Neural cell (in vitro differentiated cells): Measurements from ENCODE around the gene OSCAR. TPM values are rescaled to one million over a fixed set of nuclear protein-coding genes. Genes with fewer than 3 reads are reported as not detected.
"Not testable (repeated sequence)": the region's sequence is repeated elsewhere in the genome, so short reads cannot be mapped to it uniquely, and the experiment has no call there.

Experiments used
- H2AFZ ChIP-seq: fragments of 200-600, 300-800 bp; sonication (generic), shearing (Covaris generic); 2 replicates; pipeline ENCODE4 v1.6.0; 2014; ENCODE audit warnings: low read depth, mild to moderate bottlenecking, antibody characterized with exemption, low read length, moderate library complexity
- H3F3A ChIP-seq: fragments of 200-600 bp; shearing (Covaris generic); 2 replicates; pipeline ENCODE4 v1.6.1; 2016; ENCODE audit warnings: mild to moderate bottlenecking, moderate library complexity, mixed read lengths, antibody characterized with exemption, low read length; ENCODE audit not compliant: insufficient read depth, poor library complexity, severe bottlenecking
- H3K27ac ChIP-seq: fragments of 200-600, 300-800 bp; sonication (generic), shearing (Covaris generic); 2 replicates; pipeline ENCODE4 v1.5.1; 2014; ENCODE audit warnings: mild to moderate bottlenecking, low read length, moderate library complexity
- H3K27me3 ChIP-seq: fragments of 300-800, 200-600 bp; sonication (generic), shearing (Covaris generic); 2 replicates; pipeline ENCODE4 v1.6.0; 2014; ENCODE audit warnings: mild to moderate bottlenecking, low read depth, low read length, moderate library complexity; ENCODE audit not compliant: insufficient read depth
- H3K36me3 ChIP-seq: fragments of 300-800, 200-600 bp; sonication (generic), shearing (Covaris generic); 2 replicates; pipeline ENCODE4 v1.5.1; 2014; ENCODE audit warnings: mild to moderate bottlenecking, antibody characterized with exemption, low read length, moderate library complexity; ENCODE audit not compliant: insufficient read depth
- H3K4me2 ChIP-seq: fragments of 300-800, 200-600 bp; sonication (generic), shearing (Covaris generic); 2 replicates; pipeline ENCODE4 v1.6.0; 2014; ENCODE audit warnings: mild to moderate bottlenecking, low read length
- H3K4me3 ChIP-seq: fragments of 300-800, 200-600 bp; sonication (generic), shearing (Covaris generic); 2 replicates; pipeline ENCODE4 v1.5.1; 2014; ENCODE audit warnings: mild to moderate bottlenecking, low read length, moderate library complexity
- H3K79me2 ChIP-seq: fragments of 200-600 bp; shearing (Covaris generic); replicated peaks from 2 replicates; pipeline ENCODE4 v1.6.0; 2014; ENCODE audit warnings: mild to moderate bottlenecking, low read length, moderate library complexity; ENCODE audit not compliant: insufficient read depth
- H3K9ac ChIP-seq: fragments of 300-800, 200-600 bp; sonication (generic), shearing (Covaris generic); 2 replicates; pipeline ENCODE4 v1.6.1; 2016; ENCODE audit warnings: mild to moderate bottlenecking, low read length, mixed read lengths
- H3K9me2 ChIP-seq: fragments of 200-600 bp; shearing (Covaris generic); 2 replicates; pipeline ENCODE4 v1.6.1; 2016; ENCODE audit warnings: mild to moderate bottlenecking, low read length, mixed read lengths; ENCODE audit not compliant: insufficient read depth
- H3K9me3 ChIP-seq: fragments of 200-600, 300-800 bp; sonication (generic), shearing (Covaris generic); 2 replicates; pipeline ENCODE4 v1.6.1; 2016; ENCODE audit warnings: mild to moderate bottlenecking, mixed run types, low read length, moderate library complexity, mixed read lengths
- H4K20me1 ChIP-seq: fragments of 200-600 bp; shearing (Covaris generic); 2 replicates; pipeline ENCODE4 v1.6.1; 2016; ENCODE audit warnings: mild to moderate bottlenecking, mixed run types; ENCODE audit not compliant: insufficient read depth
- EP300 ChIP-seq: fragments of 450-650 bp; conservative IDR thresholded peaks from 2 replicates; pipeline ENCODE4 v1.6.1; 2014; ENCODE audit warnings: antibody characterized with exemption, mild to moderate bottlenecking, moderate library complexity; ENCODE audit not compliant: poor library complexity, severe bottlenecking
- EZH2 ChIP-seq: fragments of 200-600, 300-800 bp; shearing (Covaris generic), sonication (generic); IDR thresholded peaks from 2 replicates; pipeline ENCODE4 v1.6.1; 2014; ENCODE audit warnings: antibody characterized with exemption, low read length, borderline replicate concordance, mild to moderate bottlenecking; ENCODE audit not compliant: insufficient read depth, poor library complexity, severe bottlenecking
- MXI1 ChIP-seq: fragments of 450-650 bp; conservative IDR thresholded peaks from 2 replicates; pipeline ENCODE4 v1.6.1; 2014; ENCODE audit warnings: antibody characterized with exemption, mild to moderate bottlenecking; ENCODE audit not compliant: poor library complexity, severe bottlenecking
- POLR2AphosphoS5 ChIP-seq: IDR thresholded peaks from 2 replicates; pipeline ENCODE4 v1.6.1; 2012
- RAD21 ChIP-seq: fragments of 450-650 bp; conservative IDR thresholded peaks from 2 replicates; pipeline ENCODE4 v1.6.1; 2014; ENCODE audit warnings: antibody characterized with exemption, mild to moderate bottlenecking, moderate library complexity
- REST ChIP-seq: IDR thresholded peaks from 2 replicates; pipeline ENCODE4 v1.6.1; 2012; ENCODE audit warnings: borderline replicate concordance
- SMC3 ChIP-seq: fragments of 450-650 bp; conservative IDR thresholded peaks from 2 replicates; pipeline ENCODE4 v1.6.1; 2014; ENCODE audit warnings: antibody characterized with exemption, mild to moderate bottlenecking, moderate library complexity; ENCODE audit not compliant: poor library complexity
- TAF1 ChIP-seq: IDR thresholded peaks from 2 replicates; pipeline ENCODE4 v1.6.1; 2012; ENCODE audit warnings: low read depth
- polyA plus RNA-seq: library from polyadenylated mRNA; depleted of rRNA; stranded (reverse); fragments of >200 nt; gene quantifications from 2 replicates; pipeline ENCODE4 v1.2.3, GENCODE V29; 2014
- TF ChIP-seq, protein P1 (sequence below): fragments of 450-650 bp; IDR thresholded peaks from 2 replicates; pipeline ENCODE4 v1.5.1; 2014; ENCODE audit warnings: antibody characterized with exemption, mild to moderate bottlenecking, moderate library complexity; ENCODE audit not compliant: poor library complexity, severe bottlenecking

The OSCAR gene
- polyA plus RNA-seq, 1 donor from 2014 or later = 0.20 TPM

- Histone ChIP-seq H3K27me3 (no peaks in the 10 kb centered on the region), H3F3A (no peaks in the 10 kb centered on the region), H3K9ac (no peak overlapping the region), H3K79me2 (peaks cover 16% of the 10 kb centered on the region), H3K9me2 (no peaks in the 10 kb centered on the region), H3K27ac (no peak overlapping the region), H3K4me2 (no peak overlapping the region), H4K20me1 (no peaks in the 10 kb centered on the region), H2AFZ (no peak overlapping the region), H3K4me3 (no peak overlapping the region), H3K9me3 (no peaks in the 10 kb centered on the region), H3K36me3 (no peaks in the 10 kb centered on the region)
- TF ChIP-seq RAD21 = no peak
- TF ChIP-seq, protein P1, sequence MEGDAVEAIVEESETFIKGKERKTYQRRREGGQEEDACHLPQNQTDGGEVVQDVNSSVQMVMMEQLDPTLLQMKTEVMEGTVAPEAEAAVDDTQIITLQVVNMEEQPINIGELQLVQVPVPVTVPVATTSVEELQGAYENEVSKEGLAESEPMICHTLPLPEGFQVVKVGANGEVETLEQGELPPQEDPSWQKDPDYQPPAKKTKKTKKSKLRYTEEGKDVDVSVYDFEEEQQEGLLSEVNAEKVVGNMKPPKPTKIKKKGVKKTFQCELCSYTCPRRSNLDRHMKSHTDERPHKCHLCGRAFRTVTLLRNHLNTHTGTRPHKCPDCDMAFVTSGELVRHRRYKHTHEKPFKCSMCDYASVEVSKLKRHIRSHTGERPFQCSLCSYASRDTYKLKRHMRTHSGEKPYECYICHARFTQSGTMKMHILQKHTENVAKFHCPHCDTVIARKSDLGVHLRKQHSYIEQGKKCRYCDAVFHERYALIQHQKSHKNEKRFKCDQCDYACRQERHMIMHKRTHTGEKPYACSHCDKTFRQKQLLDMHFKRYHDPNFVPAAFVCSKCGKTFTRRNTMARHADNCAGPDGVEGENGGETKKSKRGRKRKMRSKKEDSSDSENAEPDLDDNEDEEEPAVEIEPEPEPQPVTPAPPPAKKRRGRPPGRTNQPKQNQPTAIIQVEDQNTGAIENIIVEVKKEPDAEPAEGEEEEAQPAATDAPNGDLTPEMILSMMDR = no peak
Observed at GRCh38 chr19:54104998-54105715, 4.6 kb upstream of the OSCAR start.

DNA sequence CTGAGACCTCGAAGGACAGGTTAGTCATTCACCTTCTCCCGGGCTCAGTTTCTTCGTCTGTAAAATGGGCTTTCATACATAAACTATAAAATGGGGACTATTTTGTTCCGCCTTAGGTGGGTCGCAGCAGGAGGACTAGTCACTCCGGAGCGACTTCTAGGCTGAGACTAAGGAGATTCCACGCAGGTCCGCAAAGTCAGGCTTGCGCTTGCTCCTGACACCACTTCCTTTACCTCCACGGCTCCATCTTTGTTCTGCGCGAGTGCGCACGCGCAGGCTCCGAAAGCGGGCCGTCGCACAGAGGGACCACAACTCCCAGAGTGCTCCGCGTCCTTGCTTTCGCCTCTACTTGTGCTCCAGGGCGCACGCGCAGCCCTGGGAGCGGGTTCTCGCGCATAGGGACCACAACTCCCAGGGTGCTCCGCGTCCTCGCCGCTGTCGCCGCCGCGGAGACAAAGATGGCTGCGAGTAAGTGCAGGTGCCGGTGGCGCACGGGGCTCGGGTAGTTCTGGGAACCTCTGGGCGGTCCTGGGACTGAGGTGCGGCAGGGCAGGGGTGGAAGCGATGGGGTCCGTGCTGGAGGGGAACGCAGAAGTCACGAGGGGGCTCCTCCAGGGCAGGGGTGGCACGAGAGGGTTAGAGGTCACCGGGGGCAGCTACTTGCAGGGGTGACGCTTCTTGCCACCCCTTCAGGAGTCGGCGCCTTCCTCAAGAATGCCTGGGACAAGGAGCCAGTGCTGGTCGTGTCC lies 2.0 kb upstream of the OSCAR start, which contains the start of gene NDUFA3:
Gene NDUFA3 (plus strand): TSS at position 435 of the 749 bp plus-strand sequence. CDS start 24 bp downstream, at position 459.
- Histone ChIP-seq H3K4me2 (peak within 1 kb of the TSS; percentile 78), H3K9me2 (no peaks in the 10 kb centered on the region), H3K27ac (peak within 1 kb of the TSS; percentile 35), H3K27me3 (peaks cover under 1% of the 10 kb centered on the region), H3K36me3 (no peaks in the 10 kb centered on the region), H3F3A (no peaks in the 10 kb centered on the region), H3K79me2 (peaks cover 16% of the 10 kb centered on the region), H3K9ac (peak within 1 kb of the TSS; percentile 76), H3K9me3 (no peaks in the 10 kb centered on the region), H2AFZ (peak within 1 kb of the TSS; percentile 85), H4K20me1 (no peaks in the 10 kb centered on the region), H3K4me3 (peak within 1 kb of the TSS; percentile 84)
- TF ChIP-seq POLR2AphosphoS5 = peak; percentile 91
- TF ChIP-seq SMC3 = peak; percentile 39
- TF ChIP-seq REST = peak; percentile 77
- peak; percentile 89 for TF ChIP-seq TAF1
- TF ChIP-seq RAD21 = no peak
- TF ChIP-seq EZH2 = no peak
- peak; percentile 94 for TF ChIP-seq MXI1
- no peak for TF ChIP-seq EP300
- TF ChIP-seq, protein P1 = no peak

DNA sequence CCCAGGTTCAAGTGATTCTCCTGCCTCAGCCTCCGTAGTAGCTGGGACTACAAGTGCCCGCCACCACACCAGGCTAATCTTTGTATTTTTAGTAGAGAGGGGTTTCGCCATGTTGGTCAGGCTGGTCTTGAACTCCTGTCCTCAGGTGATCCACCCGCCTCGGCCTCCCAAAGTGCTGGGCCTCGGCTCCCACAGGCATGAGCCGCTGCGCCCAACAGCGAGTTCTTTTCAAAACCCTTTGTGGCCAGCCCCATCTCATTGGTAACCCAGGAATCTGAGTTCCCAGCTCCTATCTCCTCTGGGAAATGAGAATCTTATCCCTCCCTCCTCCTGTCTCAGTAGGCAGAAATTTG lies 724 bp downstream of the OSCAR start:
- peaks cover 14% of the 10 kb centered on the region for H3K79me2 ChIP-seq
- H3K4me2 ChIP-seq = not testable (repeated sequence)

More for the DNA sequence above, 724 bp downstream of the OSCAR start:
- H4K20me1 ChIP-seq, H3K9ac ChIP-seq, H3K36me3 ChIP-seq, H3K27ac ChIP-seq, H3K9me2 ChIP-seq, H3K4me3 ChIP-seq, H3K9me3 ChIP-seq, H3F3A ChIP-seq, H2AFZ ChIP-seq: not testable (repeated sequence)
- H3K27me3 ChIP-seq = peaks cover 28% of the 10 kb centered on the region
